IMR-90 (cell line): Measurements from ENCODE around the gene QPRT. TPM values are rescaled to one million over a fixed set of nuclear protein-coding genes. Genes with fewer than 3 reads are reported as not detected.

Source experiments
- ATAC-seq: fragments of 200-7000 bp; cut with Tn5 transposase; 2 replicates; pipeline ENCODE4 v1.9.1; 2020; ENCODE audit warnings: low read depth, mild to moderate bottlenecking, moderate library complexity
- BruUV-seq: library from RNA; stranded (reverse); fragments of 400-500 nt; replicated peaks from 2 replicates; lab custom pipeline; 2021; lab: Mats Ljungman, UMichigan
- CTCF ChIA-PET: fragments of 300-600 bp; formaldehyde crosslinking; extraction: SDS; loops from one replicate; lab custom pipeline; 2021; ENCODE audit warnings: antibody characterized with exemption; lab: Yijun Ruan, JAX
- POLR2A ChIA-PET: fragments of 300-600 bp; sonication (Branson Sonifier 250); formaldehyde crosslinking; loops from one replicate; lab custom pipeline; 2022; ENCODE audit warnings: antibody characterized with exemption; ENCODE audit not compliant: unreplicated experiment; lab: Charles Lee
- DNase-seq: peaks from one replicate; pipeline ENCODE4 v3.0.0; 2013
- H2AFZ ChIP-seq: replicated peaks from 2 replicates; pipeline ENCODE3; 2013; ENCODE audit warnings: low read length, mild to moderate bottlenecking; ENCODE audit not compliant: poor library complexity
- H2AK5ac ChIP-seq: 2 replicates; pipeline ENCODE4 v1.6.1; 2013; ENCODE audit warnings: low read depth, low read length, inconsistent platforms
- H2AK9ac ChIP-seq: replicated peaks from 2 replicates; pipeline ENCODE3; 2013; ENCODE audit warnings: mild to moderate bottlenecking, low read depth, low read length, moderate library complexity; ENCODE audit not compliant: poor library complexity
- H2BK120ac ChIP-seq: 2 replicates; pipeline ENCODE4 v1.6.1; 2013; ENCODE audit warnings: low read depth, low read length, inconsistent platforms
- H2BK15ac ChIP-seq: 3 replicates; pipeline ENCODE4 v1.6.1; 2013; ENCODE audit warnings: low read depth, low read length, inconsistent platforms
- H2BK20ac ChIP-seq: 2 replicates; pipeline ENCODE4 v1.6.1; 2013; ENCODE audit warnings: low read depth, mild to moderate bottlenecking, inconsistent platforms, low read length, moderate library complexity
- H2BK5ac ChIP-seq: 2 replicates; pipeline ENCODE4 v1.6.1; 2013; ENCODE audit warnings: mild to moderate bottlenecking, low read depth, low read length, inconsistent platforms; ENCODE audit not compliant: poor library complexity, severe bottlenecking
- H3K14ac ChIP-seq: replicated peaks from 2 replicates; pipeline ENCODE4 v1.6.1; 2013; ENCODE audit warnings: low read depth, low read length, inconsistent platforms
- H3K18ac ChIP-seq: 2 replicates; pipeline ENCODE4 v1.6.1; 2013; ENCODE audit warnings: low read depth, low read length, control low read depth
- H3K23ac ChIP-seq: 2 replicates; pipeline ENCODE4 v1.6.1; 2013; ENCODE audit warnings: low read depth, low read length, inconsistent platforms
- H3K27ac ChIP-seq: 2 replicates; pipeline ENCODE4 v1.5.1; 2013; ENCODE audit warnings: mild to moderate bottlenecking, control low read depth, low read length; ENCODE audit not compliant: insufficient read depth
- H3K27me3 ChIP-seq: 2 replicates; pipeline ENCODE4 v1.6.1; 2013; ENCODE audit warnings: low read length; ENCODE audit not compliant: control insufficient read depth, insufficient read depth
- H3K36me3 ChIP-seq: 2 replicates; pipeline ENCODE4 v1.6.1; 2013; ENCODE audit warnings: low read length, mixed read lengths; ENCODE audit not compliant: control insufficient read depth, insufficient read depth
- H3K4ac ChIP-seq: 2 replicates; pipeline ENCODE4 v1.6.1; 2013; ENCODE audit warnings: low read depth, low read length, inconsistent platforms
- H3K4me1 ChIP-seq: 2 replicates; pipeline ENCODE4 v1.6.1; 2013; ENCODE audit warnings: low read length, mixed read lengths; ENCODE audit not compliant: control insufficient read depth, insufficient read depth
- H3K4me2 ChIP-seq: 2 replicates; pipeline ENCODE4 v1.6.1; 2013; ENCODE audit warnings: low read depth, mild to moderate bottlenecking, control low read depth, low read length, moderate library complexity
- H3K4me3 ChIP-seq: 2 replicates; pipeline ENCODE4 v1.5.1; 2013; ENCODE audit warnings: low read depth, mild to moderate bottlenecking, control low read depth, low read length, moderate library complexity; ENCODE audit not compliant: insufficient read depth
- H3K56ac ChIP-seq: 2 replicates; pipeline ENCODE4 v1.6.1; 2013; ENCODE audit warnings: low read length, inconsistent platforms; ENCODE audit not compliant: insufficient read depth; ENCODE audit errors: extremely low read depth
- H3K79me1 ChIP-seq, 2 experiments: 2 replicates each; pipeline ENCODE4 v1.6.1; 2013; ENCODE audit warnings: low read length in 2 of 2, inconsistent platforms in 1 of 2, low read depth in 1 of 2
- H3K9ac ChIP-seq: 2 replicates; pipeline ENCODE4 v1.6.1; 2013; ENCODE audit warnings: low read depth, low read length, control low read depth
- H3K9me1 ChIP-seq: 2 replicates; pipeline ENCODE4 v1.6.1; 2013; ENCODE audit warnings: low read length, inconsistent platforms; ENCODE audit not compliant: insufficient read depth
- H3K9me3 ChIP-seq: 2 replicates; pipeline ENCODE4 v1.6.1; 2013; ENCODE audit warnings: low read length; ENCODE audit not compliant: control insufficient read depth, insufficient read depth
- H4K20me1 ChIP-seq: 2 replicates; pipeline ENCODE4 v1.6.1; 2013; ENCODE audit warnings: low read length, inconsistent platforms; ENCODE audit not compliant: insufficient read depth
- H4K5ac ChIP-seq: 2 replicates; pipeline ENCODE4 v1.6.1; 2013; ENCODE audit warnings: mild to moderate bottlenecking, low read depth, low read length, control low read depth
- H4K8ac ChIP-seq, 2 experiments: 2 replicates each; pipeline ENCODE4 v1.6.1; 2013; ENCODE audit warnings: low read depth in 2 of 2, low read length in 2 of 2, control low read depth in 1 of 2, inconsistent platforms in 1 of 2
- H4K91ac ChIP-seq: 2 replicates; pipeline ENCODE4 v1.6.1; 2013; ENCODE audit warnings: low read depth, low read length, inconsistent platforms; ENCODE audit not compliant: insufficient read depth
- BHLHE40 ChIP-seq: fragments of 150-350 bp; IDR thresholded peaks from 2 replicates; pipeline ENCODE4 v1.6.1; 2016; ENCODE audit warnings: mild to moderate bottlenecking, low read depth, low read length
- CEBPB ChIP-seq: IDR thresholded peaks from 2 replicates; pipeline ENCODE4 v1.6.1; 2012; ENCODE audit warnings: low read depth, low read length, improper control_type of control experiment
- CHD1 ChIP-seq: IDR thresholded peaks from 2 replicates; pipeline ENCODE4 v1.6.1; 2012; ENCODE audit warnings: low read depth, low read length, improper control_type of control experiment
- FOS ChIP-seq: fragments of 150-350 bp; IDR thresholded peaks from 2 replicates; pipeline ENCODE4 v1.6.1; 2016; ENCODE audit warnings: low read depth, low read length
- MAFK ChIP-seq: IDR thresholded peaks from 2 replicates; pipeline ENCODE4 v1.6.1; 2012; ENCODE audit warnings: low read depth, low read length, improper control_type of control experiment
- MAZ ChIP-seq: IDR thresholded peaks from 2 replicates; pipeline ENCODE4 v1.6.1; 2012; ENCODE audit warnings: low read depth, mild to moderate bottlenecking, low read length, improper control_type of control experiment, moderate library complexity, borderline replicate concordance
- MXI1 ChIP-seq: IDR thresholded peaks from 2 replicates; pipeline ENCODE4 v1.6.1; 2012; ENCODE audit warnings: low read depth, mild to moderate bottlenecking, low read length, moderate library complexity, borderline replicate concordance
- NFE2L2 ChIP-seq: fragments of 150-350 bp; IDR thresholded peaks from 2 replicates; pipeline ENCODE4 v1.6.1; 2016; ENCODE audit warnings: low read depth, mild to moderate bottlenecking, low read length
- POLR2A ChIP-seq: IDR thresholded peaks from 2 replicates; pipeline ENCODE4 v1.6.1; 2012; ENCODE audit warnings: mild to moderate bottlenecking, low read depth, low read length
- RAD21 ChIP-seq: IDR thresholded peaks from 2 replicates; pipeline ENCODE4 v1.6.1; 2012; ENCODE audit warnings: low read length, improper control_type of control experiment
- RCOR1 ChIP-seq: IDR thresholded peaks from 2 replicates; pipeline ENCODE4 v1.6.1; 2012; ENCODE audit warnings: mild to moderate bottlenecking, low read length, improper control_type of control experiment; ENCODE audit not compliant: insufficient replicate concordance
- RFX5 ChIP-seq: IDR thresholded peaks from 2 replicates; pipeline ENCODE4 v1.8.0; 2012; ENCODE audit warnings: low read depth, mild to moderate bottlenecking, low read length, moderate library complexity
- SMC3 ChIP-seq: fragments of 150-350 bp; IDR thresholded peaks from 2 replicates; pipeline ENCODE4 v1.6.1; 2016; ENCODE audit warnings: low read depth, mild to moderate bottlenecking, antibody characterized with exemption, low read length, moderate library complexity
- WGBS, 2 experiments: methylation state at CpG; one replicate each; pipeline versions ENCODE4 v1.1.5 to v1.1.7; 2013; ENCODE audit warnings: missing lambda C conversion rate in 2 of 2; ENCODE audit not compliant: insufficient read length in 1 of 2; ENCODE audit errors: extremely low coverage in 2 of 2; 5-methylcytosine and 5-hydroxymethylcytosine counted together
- dilution Hi-C: fragments of 300-500 bp; cut with HindIII; formaldehyde crosslinking; loops from one replicate; pipeline ENCODE4 v1.14.3; 2018; ENCODE audit warnings: low sequenced_read_pairs; ENCODE audit not compliant: unreplicated experiment
- in situ Hi-C: fragments of 300-500 bp; cut with MboI; formaldehyde crosslinking; loops from 3 replicates; pipeline ENCODE4 v1.14.3; 2019; ENCODE audit warnings: low sequenced_read_pairs, inconsistent platforms, mixed read lengths
- intact Hi-C: fragments of 100-400 bp; cut with micrococcal nuclease; formaldehyde crosslinking; loops from 2 replicates; pipeline ENCODE4 v1.10.0; 2022
- polyA plus RNA-seq, 3 experiments: library from polyadenylated mRNA; depleted of rRNA; stranded (reverse); fragments of >200 nt; gene quantifications; 2 replicates each; pipeline ENCODE4 v1.2.3, GENCODE V29; 2012; ENCODE audit warnings: low replicate concordance in 1 of 3
- total RNA-seq: library from RNA; depleted of rRNA; stranded (reverse); fragments of >200 nt; gene quantifications from 2 replicates; pipeline ENCODE4 v1.2.3, GENCODE V29; 2012
- TF ChIP-seq, protein P1 (sequence below): conservative IDR thresholded peaks from 2 replicates; pipeline ENCODE4 v1.5.1; 2012; ENCODE audit warnings: mild to moderate bottlenecking, low read depth, low read length, improper control_type of control experiment
- TF ChIP-seq, protein P2 (sequence below): fragments of 150-350 bp; IDR thresholded peaks from 2 replicates; pipeline ENCODE4 v1.6.1; 2016; ENCODE audit warnings: low read depth, mild to moderate bottlenecking, low read length, moderate library complexity, borderline replicate concordance
- TF ChIP-seq, protein P3 (sequence below): fragments of 150-350 bp; IDR thresholded peaks from 2 replicates; pipeline ENCODE4 v1.6.1; 2017; ENCODE audit warnings: mild to moderate bottlenecking, antibody characterized with exemption, low read length, low read depth

Gene QPRT
- total and polyA plus RNA-seq, 2 of the 4 experiments (the other 2 are of a cell fraction) = 3.4 to 6.3 TPM

DNA sequence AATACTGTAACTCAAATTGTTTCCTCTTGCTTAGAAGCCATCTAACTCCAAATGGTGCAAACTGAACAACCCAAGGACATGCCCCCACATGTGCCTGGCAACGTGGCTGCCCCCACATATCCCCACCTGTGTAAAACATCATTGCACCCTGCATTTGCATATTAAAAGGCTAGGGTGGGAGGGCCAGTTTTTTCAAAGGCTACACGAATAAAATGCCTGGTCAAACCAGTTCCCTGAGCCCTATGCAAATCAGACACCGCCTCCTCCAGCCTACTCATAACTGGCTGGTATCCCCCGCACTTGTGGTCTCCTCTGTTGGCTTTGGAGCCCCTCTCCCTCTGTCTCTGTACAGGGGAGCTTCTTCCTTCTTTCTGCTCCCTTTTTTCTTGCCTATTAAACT is 40.1 kb downstream of the QPRT start:
- no peak overlapping the region for H4K91ac ChIP-seq
- no peak overlapping the region for H2AK9ac ChIP-seq
- H2BK20ac ChIP-seq = no peak overlapping the region
- H4K20me1 ChIP-seq = no peaks in the 10 kb centered on the region
- no peak overlapping the region for H4K8ac ChIP-seq
- H3K14ac ChIP-seq = no peak overlapping the region
- intact Hi-C loops (no loop called here), dilution Hi-C loops (no loop called here), in situ Hi-C loops (no loop called here)
- no peak overlapping the region for H3K4ac ChIP-seq
- H2BK120ac ChIP-seq = no peak overlapping the region
- H2BK5ac ChIP-seq = no peak overlapping the region
- H3K4me2 ChIP-seq = no peak overlapping the region
- TF ChIP-seq, protein P1, sequence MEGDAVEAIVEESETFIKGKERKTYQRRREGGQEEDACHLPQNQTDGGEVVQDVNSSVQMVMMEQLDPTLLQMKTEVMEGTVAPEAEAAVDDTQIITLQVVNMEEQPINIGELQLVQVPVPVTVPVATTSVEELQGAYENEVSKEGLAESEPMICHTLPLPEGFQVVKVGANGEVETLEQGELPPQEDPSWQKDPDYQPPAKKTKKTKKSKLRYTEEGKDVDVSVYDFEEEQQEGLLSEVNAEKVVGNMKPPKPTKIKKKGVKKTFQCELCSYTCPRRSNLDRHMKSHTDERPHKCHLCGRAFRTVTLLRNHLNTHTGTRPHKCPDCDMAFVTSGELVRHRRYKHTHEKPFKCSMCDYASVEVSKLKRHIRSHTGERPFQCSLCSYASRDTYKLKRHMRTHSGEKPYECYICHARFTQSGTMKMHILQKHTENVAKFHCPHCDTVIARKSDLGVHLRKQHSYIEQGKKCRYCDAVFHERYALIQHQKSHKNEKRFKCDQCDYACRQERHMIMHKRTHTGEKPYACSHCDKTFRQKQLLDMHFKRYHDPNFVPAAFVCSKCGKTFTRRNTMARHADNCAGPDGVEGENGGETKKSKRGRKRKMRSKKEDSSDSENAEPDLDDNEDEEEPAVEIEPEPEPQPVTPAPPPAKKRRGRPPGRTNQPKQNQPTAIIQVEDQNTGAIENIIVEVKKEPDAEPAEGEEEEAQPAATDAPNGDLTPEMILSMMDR = no peak
- no peak for TF ChIP-seq BHLHE40
- TF ChIP-seq POLR2A = no peak
- TF ChIP-seq, protein P2, sequence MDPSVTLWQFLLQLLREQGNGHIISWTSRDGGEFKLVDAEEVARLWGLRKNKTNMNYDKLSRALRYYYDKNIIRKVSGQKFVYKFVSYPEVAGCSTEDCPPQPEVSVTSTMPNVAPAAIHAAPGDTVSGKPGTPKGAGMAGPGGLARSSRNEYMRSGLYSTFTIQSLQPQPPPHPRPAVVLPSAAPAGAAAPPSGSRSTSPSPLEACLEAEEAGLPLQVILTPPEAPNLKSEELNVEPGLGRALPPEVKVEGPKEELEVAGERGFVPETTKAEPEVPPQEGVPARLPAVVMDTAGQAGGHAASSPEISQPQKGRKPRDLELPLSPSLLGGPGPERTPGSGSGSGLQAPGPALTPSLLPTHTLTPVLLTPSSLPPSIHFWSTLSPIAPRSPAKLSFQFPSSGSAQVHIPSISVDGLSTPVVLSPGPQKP = no peak
- TF ChIP-seq RFX5 = no peak
- no peak for TF ChIP-seq CEBPB
- no peak for TF ChIP-seq RCOR1
- no peak for TF ChIP-seq MAFK
- TF ChIP-seq FOS = no peak
- TF ChIP-seq MAZ = no peak
- no peak for TF ChIP-seq RAD21
- TF ChIP-seq CHD1 = no peak
- no peak for TF ChIP-seq MXI1
- no peak for TF ChIP-seq SMC3
- no peak for TF ChIP-seq NFE2L2
- TF ChIP-seq, protein P3, sequence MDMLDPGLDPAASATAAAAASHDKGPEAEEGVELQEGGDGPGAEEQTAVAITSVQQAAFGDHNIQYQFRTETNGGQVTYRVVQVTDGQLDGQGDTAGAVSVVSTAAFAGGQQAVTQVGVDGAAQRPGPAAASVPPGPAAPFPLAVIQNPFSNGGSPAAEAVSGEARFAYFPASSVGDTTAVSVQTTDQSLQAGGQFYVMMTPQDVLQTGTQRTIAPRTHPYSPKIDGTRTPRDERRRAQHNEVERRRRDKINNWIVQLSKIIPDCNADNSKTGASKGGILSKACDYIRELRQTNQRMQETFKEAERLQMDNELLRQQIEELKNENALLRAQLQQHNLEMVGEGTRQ = no peak
- no peak overlapping the region for H3K27ac ChIP-seq
- H3K36me3 ChIP-seq = no peaks in the 10 kb centered on the region
- H3K9me1 ChIP-seq = no peaks in the 10 kb centered on the region
- CTCF ChIA-PET = interaction anchor here (0.7 kb wide), 1 partner anchor 18 kb away, joined by 3 read pairs; no protein-coding TSS in a partner anchor
- no peak overlapping the region for H3K4me3 ChIP-seq
- no TSS peak for BruUV-seq
- ATAC-seq (no peak), DNase-seq (no peak)
- H2AFZ ChIP-seq = no peak overlapping the region
- H3K18ac ChIP-seq = no peak overlapping the region
- no peak overlapping the region for H2BK15ac ChIP-seq
- no peaks in the 10 kb centered on the region for H3K4me1 ChIP-seq
- POLR2A ChIA-PET = no interaction called here
- no peak overlapping the region for H2AK5ac ChIP-seq
- H3K56ac ChIP-seq = no peak overlapping the region
- WGBS, 2 experiments = 57% methylated on average over 1 of the region's 4 CpGs; no CpG with 5 or more reads in 1 of the 2 experiments
- H3K27me3 ChIP-seq = peaks cover 2% of the 10 kb centered on the region
- no peak overlapping the region for H3K23ac ChIP-seq
- no peaks in the 10 kb centered on the region for H3K79me1 ChIP-seq
- H3K9ac ChIP-seq = no peak overlapping the region
- no peak overlapping the region for H4K5ac ChIP-seq
- no peaks in the 10 kb centered on the region for H3K9me3 ChIP-seq
